SJCRH30 (cell line): Measurements from ENCODE around the gene PFDN4. TPM values are rescaled to one million over a fixed set of nuclear protein-coding genes. Genes with fewer than 3 reads are reported as not detected.

Experiments
- total RNA-seq: library from RNA; depleted of rRNA; stranded (reverse); fragments of >200 nt; shearing (Covaris generic); gene quantifications from 2 replicates; pipeline ENCODE4 v1.2.3, GENCODE V29; 2014; rRNA removed

The PFDN4 gene
- total RNA-seq, 1 experiment from 2014 or later = 168 TPM

Other genes starting within 250 kb of the PFDN4 start
- 0.16 and 0.23 TPM in 2 replicates for gene BCAS1, start 137.5 kb upstream of the PFDN4 start, total RNA-seq
- gene CYP24A1, start 34.1 kb upstream of the PFDN4 start, total RNA-seq = not detected in 2 replicates